ENCODE measurements around the gene PTGER3.

PTGER3 gene

GRCh38 chr1:71047635-71048607 lies at the start of gene PTGER3:
TSS of gene PTGER3 (minus strand) at chr1:71047816. CDS start at chr1:71047577, 239 bp downstream.
- DNase-seq (ENCODE audit: low spot score) = peak; percentile 25

- no peak for DNase-seq (ENCODE audit: low spot score)
Observed at GRCh38 chr1:71094913-71095312, 47.3 kb upstream of the PTGER3 start.

GRCh38 chr1:71093938-71094337 lies 46.3 kb upstream of the PTGER3 start:
- no peak for DNase-seq (ENCODE audit: low spot score)

GRCh38 chr1:71089536-71090270 lies 42.1 kb upstream of the PTGER3 start:
- no peak for DNase-seq (ENCODE audit: low spot score)

GRCh38 chr1:71088645-71089287 lies 41.1 kb upstream of the PTGER3 start:
- no peak for DNase-seq (ENCODE audit: low spot score)

- DNase-seq (ENCODE audit: low spot score) = no peak
Observed at GRCh38 chr1:71087713-71088112, 40.1 kb upstream of the PTGER3 start.

- no peak for DNase-seq (ENCODE audit: low spot score)
Observed at GRCh38 chr1:71087060-71087459, 39.4 kb upstream of the PTGER3 start.

- no peak for DNase-seq (ENCODE audit: low spot score)
Observed at GRCh38 chr1:71086331-71086730, 38.7 kb upstream of the PTGER3 start.

GRCh38 chr1:71083271-71083670 lies 35.7 kb upstream of the PTGER3 start:
- DNase-seq (ENCODE audit: low spot score) = no peak

- no peak for DNase-seq (ENCODE audit: low spot score)
Observed at GRCh38 chr1:71081697-71082080, 34.1 kb upstream of the PTGER3 start.

- DNase-seq (ENCODE audit: low spot score) = peak; percentile 75
Observed at GRCh38 chr1:71080739-71081696, 33.4 kb upstream of the PTGER3 start, which contains the start of gene ZRANB2. TSS of gene ZRANB2 (minus strand) at chr1:71081035. CDS start at chr1:71080995, 40 bp downstream.

GRCh38 chr1:71080230-71080738 lies 32.7 kb upstream of the PTGER3 start:
- peak; percentile 6 for DNase-seq (ENCODE audit: low spot score)

- DNase-seq (ENCODE audit: low spot score) = no peak
Observed at GRCh38 chr1:71074681-71075080, 27.1 kb upstream of the PTGER3 start.

GRCh38 chr1:71072273-71072672 lies 24.7 kb upstream of the PTGER3 start:
- no peak for DNase-seq (ENCODE audit: low spot score)

GRCh38 chr1:71071720-71072119 lies 24.1 kb upstream of the PTGER3 start:
- no peak for DNase-seq (ENCODE audit: low spot score)

GRCh38 chr1:71068325-71069240 lies 21.0 kb upstream of the PTGER3 start:
- DNase-seq (ENCODE audit: low spot score) = no peak

- DNase-seq (ENCODE audit: low spot score) = no peak
Observed at GRCh38 chr1:71054791-71055190, 7.2 kb upstream of the PTGER3 start.

- no peak for DNase-seq (ENCODE audit: low spot score)
Observed at GRCh38 chr1:71054281-71054731, 6.7 kb upstream of the PTGER3 start.

GRCh38 chr1:71053758-71054157 lies 6.1 kb upstream of the PTGER3 start:
- DNase-seq (ENCODE audit: low spot score) = no peak

- no peak for DNase-seq (ENCODE audit: low spot score)
Observed at GRCh38 chr1:71053146-71053545, 5.5 kb upstream of the PTGER3 start.
